ENCODE data around the gene SULT4A1. TPM values are rescaled to one million over a fixed set of nuclear protein-coding genes. Genes with fewer than 3 reads are reported as not detected.
"Not testable (repeated sequence)": the region's sequence is repeated elsewhere in the genome, so short reads cannot be mapped to it uniquely, and the experiment has no call there.

SULT4A1 gene, protein sequence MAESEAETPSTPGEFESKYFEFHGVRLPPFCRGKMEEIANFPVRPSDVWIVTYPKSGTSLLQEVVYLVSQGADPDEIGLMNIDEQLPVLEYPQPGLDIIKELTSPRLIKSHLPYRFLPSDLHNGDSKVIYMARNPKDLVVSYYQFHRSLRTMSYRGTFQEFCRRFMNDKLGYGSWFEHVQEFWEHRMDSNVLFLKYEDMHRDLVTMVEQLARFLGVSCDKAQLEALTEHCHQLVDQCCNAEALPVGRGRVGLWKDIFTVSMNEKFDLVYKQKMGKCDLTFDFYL
- not detected for total RNA-seq

DNA sequence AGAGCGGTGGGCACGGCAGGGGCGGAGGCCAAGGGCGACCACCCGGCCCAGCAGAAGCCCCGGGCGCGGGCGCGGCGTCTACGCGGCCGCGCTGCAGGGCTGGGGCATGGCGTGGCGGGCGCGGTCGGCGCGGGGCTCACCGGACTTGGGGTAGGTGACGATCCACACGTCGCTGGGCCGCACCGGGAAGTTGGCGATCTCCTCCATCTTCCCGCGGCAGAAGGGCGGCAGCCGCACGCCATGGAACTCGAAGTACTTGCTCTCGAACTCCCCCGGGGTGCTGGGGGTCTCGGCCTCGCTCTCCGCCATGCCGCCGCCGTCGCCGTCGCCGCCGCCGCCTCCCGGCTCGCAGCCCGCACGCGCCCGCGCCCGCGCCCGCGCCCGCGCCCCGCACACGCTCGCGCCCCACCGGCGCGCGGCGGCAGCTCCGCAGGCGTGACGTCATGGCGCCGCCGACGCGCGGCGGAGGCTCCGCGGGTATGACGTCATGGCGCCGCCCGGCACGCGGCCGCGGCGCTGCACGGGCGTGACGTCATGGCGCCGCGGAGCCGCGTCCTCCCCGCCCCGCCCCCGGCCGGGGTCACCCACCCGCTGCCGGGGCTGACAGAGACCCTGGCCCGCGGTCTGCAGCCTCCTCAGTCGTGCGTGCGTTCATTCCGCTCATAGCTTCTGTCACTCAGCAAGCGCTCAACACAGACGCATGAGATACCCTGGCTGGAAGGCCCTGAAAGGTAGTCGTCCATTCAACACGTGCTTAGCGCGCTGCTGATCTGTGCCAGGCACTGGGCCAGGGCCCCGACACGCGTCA, at the start of gene SULT4A1:
TSS of gene SULT4A1 (minus strand) at position 440 of the 808 bp plus-strand sequence. CDS start at position 309, 131 bp downstream.
- Histone ChIP-seq H3K36me3 (no peaks in the 10 kb centered on the region), H3K27me3 (replicated peaks; ENCODE audit: insufficient read depth) (no peaks in the 10 kb centered on the region), H3K4me3 (no peak within 1 kb of the TSS), H3K9me3 (no peaks in the 10 kb centered on the region), H3K27ac (no peak within 1 kb of the TSS), H3K4me1 (ENCODE audit: control insufficient read depth in 1 of 2, low read depth in 2 of 2) (no peaks in the 10 kb centered on the region)
- TF ChIP-seq, protein P1, sequence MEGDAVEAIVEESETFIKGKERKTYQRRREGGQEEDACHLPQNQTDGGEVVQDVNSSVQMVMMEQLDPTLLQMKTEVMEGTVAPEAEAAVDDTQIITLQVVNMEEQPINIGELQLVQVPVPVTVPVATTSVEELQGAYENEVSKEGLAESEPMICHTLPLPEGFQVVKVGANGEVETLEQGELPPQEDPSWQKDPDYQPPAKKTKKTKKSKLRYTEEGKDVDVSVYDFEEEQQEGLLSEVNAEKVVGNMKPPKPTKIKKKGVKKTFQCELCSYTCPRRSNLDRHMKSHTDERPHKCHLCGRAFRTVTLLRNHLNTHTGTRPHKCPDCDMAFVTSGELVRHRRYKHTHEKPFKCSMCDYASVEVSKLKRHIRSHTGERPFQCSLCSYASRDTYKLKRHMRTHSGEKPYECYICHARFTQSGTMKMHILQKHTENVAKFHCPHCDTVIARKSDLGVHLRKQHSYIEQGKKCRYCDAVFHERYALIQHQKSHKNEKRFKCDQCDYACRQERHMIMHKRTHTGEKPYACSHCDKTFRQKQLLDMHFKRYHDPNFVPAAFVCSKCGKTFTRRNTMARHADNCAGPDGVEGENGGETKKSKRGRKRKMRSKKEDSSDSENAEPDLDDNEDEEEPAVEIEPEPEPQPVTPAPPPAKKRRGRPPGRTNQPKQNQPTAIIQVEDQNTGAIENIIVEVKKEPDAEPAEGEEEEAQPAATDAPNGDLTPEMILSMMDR (IDR thresholded peaks at IDR 0.05): no peak
- DNase-seq (ENCODE audit: low spot score): no peak
- no peak for ATAC-seq (ENCODE audit: insufficient number of reproducible peaks, low FRiP score, low read depth)

DNA sequence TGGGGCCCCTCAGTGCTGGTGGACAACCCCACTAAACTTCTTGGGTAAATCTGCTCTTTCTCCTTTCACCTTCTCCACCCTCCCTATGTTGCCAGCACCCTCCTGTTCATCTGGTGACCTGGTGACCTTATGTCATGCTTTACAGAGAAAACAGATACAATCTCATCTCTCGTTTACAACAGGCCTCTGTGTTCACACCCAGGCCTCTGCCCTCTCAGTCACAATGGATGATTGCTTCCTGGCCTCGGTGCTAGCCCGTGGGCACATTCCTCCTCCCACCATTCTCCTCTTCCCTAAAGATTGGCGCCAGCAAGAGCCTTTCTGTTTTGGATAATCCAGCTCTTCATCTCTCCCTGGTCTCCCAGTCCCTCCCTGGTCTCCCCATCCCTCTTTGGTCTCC, 49.0 kb upstream of the SULT4A1 start:
- no peaks in the 10 kb centered on the region for H3K4me1 ChIP-seq (ENCODE audit: control insufficient read depth in 1 of 2, low read depth in 2 of 2)
- no peak for DNase-seq (ENCODE audit: low spot score)

DNA sequence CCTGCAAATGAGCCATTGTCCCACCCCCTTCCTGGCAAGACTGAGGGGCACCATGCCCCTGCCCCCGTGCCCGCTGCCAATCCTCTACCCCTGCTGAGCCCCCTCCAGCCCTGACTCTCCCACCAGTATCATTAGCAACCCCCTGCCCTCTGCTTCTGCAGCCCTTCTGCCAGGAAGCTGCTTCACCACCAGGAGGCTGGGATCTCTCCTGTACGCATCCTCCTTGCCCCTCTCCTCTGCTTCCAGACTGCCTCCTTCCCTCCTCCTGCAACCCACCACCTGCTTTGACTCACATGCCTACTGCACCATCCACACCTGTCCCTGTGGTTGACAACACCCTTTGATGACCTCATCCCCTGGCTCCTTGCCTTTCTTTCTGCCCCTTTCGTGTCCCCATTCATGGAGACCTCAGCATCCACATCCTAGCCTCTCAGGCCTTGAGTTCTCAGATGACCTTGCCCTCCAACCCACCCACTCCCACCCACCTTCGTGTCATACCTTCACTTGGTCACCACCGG, 47.9 kb upstream of the SULT4A1 start:
- ATAC-seq (ENCODE audit: insufficient number of reproducible peaks, low FRiP score, low read depth) (no peak), DNase-seq (ENCODE audit: low spot score) (no peak)

More for the DNA sequence above, 49.0 kb upstream of the SULT4A1 start:
- no peaks in the 10 kb centered on the region for H3K36me3 ChIP-seq
- no peaks in the 10 kb centered on the region for H3K9me3 ChIP-seq
- no peak overlapping the region for H3K4me3 ChIP-seq
- H3K27me3 ChIP-seq (replicated peaks; ENCODE audit: insufficient read depth): no peaks in the 10 kb centered on the region
- no peak overlapping the region for H3K27ac ChIP-seq
- ATAC-seq (ENCODE audit: insufficient number of reproducible peaks, low FRiP score, low read depth): no peak
- TF ChIP-seq, protein P1 (IDR thresholded peaks at IDR 0.05): no peak

DNA sequence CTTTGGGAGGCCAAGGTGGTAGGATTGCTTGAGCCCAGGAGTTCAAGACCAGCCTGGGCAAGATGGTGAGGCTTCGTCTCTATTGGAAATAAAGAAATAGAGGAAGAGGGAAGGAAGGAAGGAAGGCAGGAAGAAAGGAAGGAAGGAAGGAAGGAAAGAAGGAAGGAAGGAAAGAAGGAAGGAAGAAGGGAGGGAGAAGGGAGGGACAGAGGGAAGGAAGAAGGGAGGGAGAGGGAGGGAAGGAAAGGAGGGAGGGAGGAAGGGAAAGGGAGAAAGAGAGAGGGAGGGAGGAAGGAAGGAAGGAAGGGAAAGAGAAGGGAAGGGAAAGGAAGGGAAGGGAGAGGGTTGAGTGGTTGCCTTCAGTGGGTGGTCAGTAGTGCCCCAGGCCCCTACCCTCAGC, 47.4 kb upstream of the SULT4A1 start:
- TF ChIP-seq, protein P1 (IDR thresholded peaks at IDR 0.05): no peak
- Histone ChIP-seq H3K36me3 (no peaks in the 10 kb centered on the region), H3K27ac (no peak overlapping the region), H3K4me1 (ENCODE audit: control insufficient read depth in 1 of 2, low read depth in 2 of 2) (no peaks in the 10 kb centered on the region), H3K27me3 (replicated peaks; ENCODE audit: insufficient read depth) (no peaks in the 10 kb centered on the region), H3K4me3 (no peak overlapping the region), H3K9me3 (no peaks in the 10 kb centered on the region)
- no peak for ATAC-seq (ENCODE audit: insufficient number of reproducible peaks, low FRiP score, low read depth)
- DNase-seq (ENCODE audit: low spot score): no peak

More for the DNA sequence above, 47.9 kb upstream of the SULT4A1 start:
- Histone ChIP-seq H3K36me3 (no peaks in the 10 kb centered on the region), H3K4me1 (ENCODE audit: control insufficient read depth in 1 of 2, low read depth in 2 of 2) (no peaks in the 10 kb centered on the region), H3K4me3 (no peak overlapping the region), H3K27ac (no peak overlapping the region), H3K9me3 (no peaks in the 10 kb centered on the region), H3K27me3 (replicated peaks; ENCODE audit: insufficient read depth) (no peaks in the 10 kb centered on the region)
- TF ChIP-seq, protein P1 (IDR thresholded peaks at IDR 0.05): no peak

DNA sequence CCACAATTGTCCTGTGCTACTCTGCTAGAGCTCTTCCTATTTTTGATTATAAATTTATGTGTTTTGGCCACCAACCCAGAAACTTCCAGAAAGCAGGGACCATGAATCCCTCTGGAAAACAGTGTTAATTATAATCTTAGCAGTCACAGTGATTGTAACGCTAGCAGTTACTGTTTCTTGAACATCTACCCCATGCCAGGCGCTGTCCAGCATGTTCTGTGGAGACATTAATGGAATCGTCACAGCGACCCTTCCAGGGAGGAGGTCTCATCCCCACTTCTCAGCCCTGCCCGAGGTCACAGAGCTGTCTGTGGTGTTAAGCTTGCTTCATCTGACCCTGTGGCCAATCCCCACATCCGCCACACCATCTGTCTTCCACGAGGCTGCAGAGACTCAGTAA, 43.4 kb upstream of the SULT4A1 start:
- DNase-seq (ENCODE audit: low spot score) (no peak), ATAC-seq (ENCODE audit: insufficient number of reproducible peaks, low FRiP score, low read depth) (no peak)
- Histone ChIP-seq H3K27me3 (replicated peaks; ENCODE audit: insufficient read depth) (no peaks in the 10 kb centered on the region), H3K4me3 (no peak overlapping the region), H3K36me3 (no peaks in the 10 kb centered on the region), H3K9me3 (no peaks in the 10 kb centered on the region), H3K4me1 (ENCODE audit: control insufficient read depth in 1 of 2, low read depth in 2 of 2) (no peaks in the 10 kb centered on the region), H3K27ac (no peak overlapping the region)
- TF ChIP-seq, protein P1 (IDR thresholded peaks at IDR 0.05): no peak

DNA sequence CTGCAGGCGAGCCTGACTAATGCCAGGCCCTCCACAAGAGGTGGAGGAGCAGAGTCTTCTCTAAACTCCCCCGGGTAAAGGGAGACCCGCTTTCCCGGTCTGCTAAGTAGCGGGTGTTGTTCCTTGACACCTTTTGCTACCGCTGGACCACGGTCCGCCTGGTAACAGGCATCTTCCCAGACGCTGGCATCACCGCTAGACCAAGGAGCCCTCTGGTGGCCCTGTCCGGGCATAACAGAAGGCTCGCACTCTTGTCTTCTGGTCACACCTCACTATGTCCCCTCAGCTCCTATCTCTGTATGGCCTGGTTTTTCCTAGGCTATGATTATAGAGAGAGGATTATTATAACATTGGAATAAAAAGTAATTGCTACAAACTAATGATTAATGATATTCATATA, 42.1 kb upstream of the SULT4A1 start:
- H3K27ac ChIP-seq; H3K4me3 ChIP-seq; ATAC-seq (ENCODE audit: insufficient number of reproducible peaks, low FRiP score, low read depth); H3K27me3 ChIP-seq (replicated peaks; ENCODE audit: insufficient read depth); DNase-seq (ENCODE audit: low spot score); H3K36me3 ChIP-seq; H3K4me1 ChIP-seq (ENCODE audit: control insufficient read depth in 1 of 2, low read depth in 2 of 2); H3K9me3 ChIP-seq: not testable (repeated sequence)

DNA sequence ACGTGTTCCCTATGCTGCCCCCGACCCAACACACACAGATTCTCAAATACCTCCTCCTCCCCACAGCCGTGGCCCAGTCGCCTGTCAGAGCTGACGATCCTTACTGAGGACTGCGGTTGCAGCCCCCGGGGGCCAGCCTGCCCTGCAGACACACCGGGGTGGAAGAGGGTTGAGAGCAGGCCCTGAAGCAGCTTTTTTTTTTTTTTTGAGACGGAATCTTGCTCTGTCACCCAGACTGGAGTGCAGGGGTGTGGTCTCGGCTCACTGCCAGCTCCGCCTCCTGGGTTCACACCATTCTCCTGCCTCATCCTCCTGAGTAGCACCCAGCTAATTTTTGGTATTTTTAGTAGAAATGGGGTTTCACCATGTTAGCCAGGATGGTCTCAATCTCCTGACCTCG, 40.7 kb upstream of the SULT4A1 start:
- H3K27ac ChIP-seq; H3K27me3 ChIP-seq (replicated peaks; ENCODE audit: insufficient read depth); H3K4me1 ChIP-seq (ENCODE audit: control insufficient read depth in 1 of 2, low read depth in 2 of 2); DNase-seq (ENCODE audit: low spot score); H3K4me3 ChIP-seq; H3K36me3 ChIP-seq; ATAC-seq (ENCODE audit: insufficient number of reproducible peaks, low FRiP score, low read depth); H3K9me3 ChIP-seq: not testable (repeated sequence)
